Breast epithelium (tissue), 3 donors: ENCODE data around the gene CHIT1.

Source experiments
- CTCF ChIP-seq, 3 donors: fragments of 450-650 bp; IDR thresholded peaks; one replicate each; pipeline ENCODE4 v1.5.1; 2016 to 2017; ENCODE audit warnings: antibody characterized with exemption in 3 of 3, mild to moderate bottlenecking in 3 of 3, moderate library complexity in 3 of 3
- POLR2A ChIP-seq: fragments of 450-650 bp; IDR thresholded peaks from one replicate; pipeline ENCODE4 v1.6.1; 2016; ENCODE audit warnings: antibody characterized with exemption, mild to moderate bottlenecking, moderate library complexity

GRCh38 chr1:203227371-203228083 lies 1.9 kb downstream of the CHIT1 start:
- TF ChIP-seq CTCF (IDR thresholded peaks at IDR 0.05) (no peak), POLR2A (no peak)
